GM12878 (cell line): ENCODE measurements around the gene LARP6.

Experiments used
- BACH1 ChIP-seq: fragments of 450-650 bp; IDR thresholded peaks from 2 replicates; pipeline ENCODE4 v1.6.1; 2017; ENCODE audit warnings: mild to moderate bottlenecking, borderline replicate concordance
- CBFB ChIP-seq: IDR thresholded peaks from 2 replicates; pipeline ENCODE4 v1.6.1; 2016; ENCODE audit warnings: antibody characterized with exemption, low read depth
- CTCF ChIP-seq, 3 experiments: IDR thresholded peaks in 2 of 3; conservative IDR thresholded peaks in 1 of 3; 2 replicates each; pipeline ENCODE4 v1.5.1; 2011; ENCODE audit warnings: low read depth in 3 of 3, low read length in 3 of 3, mild to moderate bottlenecking in 3 of 3, control low read depth in 2 of 3, moderate library complexity in 2 of 3, inconsistent platforms in 1 of 3, mixed read lengths in 1 of 3; ENCODE audit not compliant: control insufficient read depth in 2 of 3, insufficient read depth in 1 of 3; ENCODE audit errors: extremely low read depth in 1 of 3
- EP300 ChIP-seq, 2 experiments: fragments of 150-350 bp in 1 of 2; IDR thresholded peaks; 2 replicates each; pipeline ENCODE4 v1.6.1; 2011 to 2012; ENCODE audit warnings: low read depth in 2 of 2, low read length in 2 of 2, borderline replicate concordance in 1 of 2, improper control_type of control experiment in 1 of 2, inconsistent platforms in 1 of 2; ENCODE audit not compliant: control insufficient read depth in 1 of 2
- NKRF ChIP-seq: fragments of 450-650 bp; conservative IDR thresholded peaks from 2 replicates; pipeline ENCODE4 v1.6.1; 2017; ENCODE audit warnings: mild to moderate bottlenecking, moderate library complexity
- NR2C2 ChIP-seq: IDR thresholded peaks from 2 replicates; pipeline ENCODE4 v1.6.1; 2011; ENCODE audit warnings: borderline replicate concordance, low read depth; ENCODE audit not compliant: control insufficient read depth, insufficient read length
- POLR2AphosphoS5 ChIP-seq: IDR thresholded peaks from 2 replicates; pipeline ENCODE4 v1.6.1; 2011; ENCODE audit warnings: mild to moderate bottlenecking, low read length, inconsistent platforms
- SMC3 ChIP-seq: IDR thresholded peaks from 2 replicates; pipeline ENCODE4 v1.6.1; 2011; ENCODE audit warnings: low read length, improper control_type of control experiment, borderline replicate concordance

GRCh38 chr15:70817266-70817665 lies 36.7 kb downstream of the LARP6 start:
- TF ChIP-seq NKRF (no peak), CTCF (IDR thresholded peaks at IDR 0.05 in 2 of 3, conservative IDR thresholded peaks at IDR 0.05 in 1 of 3; ENCODE audit: control insufficient read depth in 2 of 3, extremely low read depth in 1 of 3, insufficient read depth in 1 of 3, low read depth in 3 of 3, low read length in 3 of 3) (no peak), CBFB (no peak), NR2C2 (no peak), BACH1 (no peak), POLR2AphosphoS5 (no peak), EP300 (IDR thresholded peaks at IDR 0.05; ENCODE audit: borderline replicate concordance in 1 of 2, control insufficient read depth in 1 of 2, low read depth in 2 of 2, low read length in 2 of 2) (no peak), SMC3 (no peak)
